T-helper 2 cell (primary cell): ENCODE results near the gene WDFY2.
"Not testable (repeated sequence)": the region's sequence is repeated elsewhere in the genome, so short reads cannot be mapped to it uniquely, and the experiment has no call there.

Source experiments
- DNase-seq, 5 experiments: peaks; one replicate each; pipeline versions ENCODE4 v3.0.0 to v3.0.0-alpha.2; 2012 to 2022

The WDFY2 gene

DNA sequence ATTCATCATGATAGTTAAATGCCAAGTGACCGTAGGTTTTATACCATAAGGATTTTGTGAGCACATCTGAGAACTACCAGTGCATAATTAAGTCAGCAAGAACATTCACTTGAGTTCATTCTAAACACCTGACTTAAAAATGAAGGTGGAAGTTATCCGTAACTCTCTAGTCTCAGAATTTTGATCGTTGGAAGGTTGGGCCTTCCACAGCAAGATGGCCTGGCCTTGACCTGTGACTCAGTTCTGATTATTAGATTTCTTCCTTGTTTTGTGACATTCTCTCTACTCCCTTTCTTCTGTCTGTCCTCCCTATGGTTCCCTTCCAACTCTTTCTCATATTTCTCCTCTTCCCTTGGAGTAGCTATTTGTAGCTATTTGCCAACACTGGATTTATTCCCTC lies 20.0 kb upstream of the WDFY2 start:
- DNase-seq: no peak

DNA sequence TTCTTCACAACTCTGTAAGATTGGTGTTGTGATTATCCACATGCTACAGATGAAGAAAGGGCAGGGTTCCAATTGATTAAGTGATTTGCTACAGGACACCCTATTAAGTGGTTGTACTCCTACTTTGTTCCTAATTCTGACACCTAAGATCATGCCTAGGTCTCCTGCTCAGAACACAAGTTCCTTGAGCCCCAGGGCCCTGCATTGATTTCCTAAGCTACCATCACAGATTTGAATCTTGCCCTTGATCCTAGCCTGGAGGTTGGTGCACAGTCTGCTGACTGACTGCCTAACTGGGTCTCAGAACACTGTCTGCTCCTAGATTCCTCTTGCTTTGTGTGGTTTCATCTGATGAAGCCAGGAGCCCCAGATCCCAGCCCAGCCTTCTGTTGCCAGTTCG lies 19.6 kb upstream of the WDFY2 start:
- no peak for DNase-seq

DNA sequence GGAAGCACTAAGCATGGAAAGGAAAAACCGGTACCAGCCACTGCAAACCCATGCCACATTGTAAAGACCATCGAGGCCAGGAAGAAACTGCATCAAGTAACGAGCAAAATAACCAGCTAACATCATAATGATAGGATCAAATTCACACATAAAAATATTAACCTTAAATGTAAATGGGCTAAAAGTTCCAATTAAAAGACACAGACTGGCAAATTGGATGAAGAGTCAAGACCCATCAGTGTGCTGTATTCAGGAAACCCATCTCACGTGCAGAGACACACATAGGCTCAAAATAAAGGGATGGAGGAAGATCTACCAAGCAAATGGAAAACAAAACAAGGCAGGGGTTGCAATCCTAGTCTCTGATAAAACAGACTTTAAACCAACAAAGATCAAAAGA lies 15.3 kb upstream of the WDFY2 start:
- not testable (repeated sequence) for DNase-seq

DNA sequence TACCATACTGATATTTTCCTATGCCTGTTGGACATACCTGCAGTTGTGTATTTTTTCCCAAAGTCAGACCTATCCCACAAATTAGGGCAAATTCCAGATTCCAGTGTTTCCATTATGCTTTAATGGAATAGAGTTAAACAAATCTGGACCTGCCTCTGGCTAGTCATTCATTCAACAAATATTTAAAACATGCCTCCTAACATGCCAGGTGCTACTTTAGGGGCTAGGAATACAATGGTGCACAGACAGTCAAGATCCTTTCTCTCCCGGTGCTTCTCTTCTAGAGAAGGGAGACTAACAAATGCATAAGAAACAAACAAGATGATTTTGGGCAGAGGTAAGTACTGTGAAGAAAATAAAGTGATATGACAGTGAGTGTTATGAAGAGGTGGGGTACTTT lies 7.5 kb upstream of the WDFY2 start:
- DNase-seq: no peak

DNA sequence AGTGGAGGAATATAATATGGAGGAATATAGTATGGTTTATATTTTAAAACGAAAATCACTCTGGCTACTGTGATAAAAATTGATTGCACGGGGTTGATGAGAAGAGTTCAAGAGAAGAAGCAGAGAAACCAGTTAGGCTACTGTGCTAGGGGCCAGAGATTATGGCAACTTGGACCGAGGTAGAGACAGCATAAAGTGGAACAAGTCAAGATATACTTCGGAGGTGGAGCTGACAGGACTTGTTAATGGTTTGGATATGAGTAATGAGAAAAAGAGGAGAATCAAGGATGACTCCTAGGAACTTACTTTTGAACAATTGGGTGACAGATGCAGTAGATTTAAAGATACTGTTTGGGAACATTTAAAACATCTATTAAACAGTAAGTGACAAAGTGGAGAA lies 6.6 kb upstream of the WDFY2 start:
- no peak for DNase-seq

DNA sequence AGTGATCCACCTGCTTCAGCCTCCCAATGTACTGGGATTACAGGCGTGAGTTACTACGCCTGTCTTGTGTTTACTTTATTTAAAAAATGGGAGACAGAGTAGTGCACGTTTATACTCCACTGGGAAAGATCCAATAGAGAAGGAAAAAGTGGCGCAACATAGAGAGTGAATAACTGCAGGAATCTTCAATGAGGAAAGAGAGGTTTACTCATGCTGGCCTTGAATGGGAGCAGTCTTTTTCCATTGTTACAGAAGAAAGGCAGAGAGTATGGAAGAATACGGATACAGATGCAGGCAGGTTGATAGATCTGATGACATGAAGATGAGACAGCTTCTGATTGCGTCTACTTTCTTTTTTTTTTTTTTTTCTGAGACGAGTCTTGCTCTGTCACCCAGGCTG lies 4.6 kb upstream of the WDFY2 start:
- DNase-seq: no peak

DNA sequence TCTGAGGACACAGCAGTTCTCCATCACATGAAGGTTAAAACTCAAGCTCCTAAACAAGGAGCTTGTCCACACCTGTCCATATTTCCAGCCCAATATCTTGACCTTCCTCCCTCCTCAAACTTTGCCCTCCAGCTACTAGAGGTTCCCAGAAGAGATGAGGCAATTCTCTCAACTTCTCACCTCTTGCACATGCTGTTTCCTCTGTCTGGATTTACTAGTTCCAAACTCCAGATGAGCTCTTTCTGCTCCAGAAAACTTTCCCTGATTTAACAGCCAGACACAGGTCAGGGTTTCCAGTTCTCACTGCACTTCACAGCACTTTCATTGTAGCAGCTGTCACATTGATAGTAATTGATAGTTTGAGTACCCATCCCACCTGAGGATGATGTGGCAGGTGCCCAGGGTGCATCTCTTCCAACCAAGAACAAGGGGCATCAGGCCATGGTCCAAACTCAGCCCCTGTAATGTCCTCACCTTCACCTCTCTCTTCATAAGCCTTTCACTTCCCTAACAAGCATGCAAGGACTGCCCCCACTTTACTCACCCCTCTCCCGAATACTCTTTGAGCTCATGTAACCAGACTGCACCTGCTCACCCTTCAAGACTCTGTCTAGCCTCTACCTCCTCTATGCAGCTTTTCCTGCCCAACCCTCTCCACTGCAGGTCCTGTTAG lies 3.0 kb upstream of the WDFY2 start:
- DNase-seq: no peak

DNA sequence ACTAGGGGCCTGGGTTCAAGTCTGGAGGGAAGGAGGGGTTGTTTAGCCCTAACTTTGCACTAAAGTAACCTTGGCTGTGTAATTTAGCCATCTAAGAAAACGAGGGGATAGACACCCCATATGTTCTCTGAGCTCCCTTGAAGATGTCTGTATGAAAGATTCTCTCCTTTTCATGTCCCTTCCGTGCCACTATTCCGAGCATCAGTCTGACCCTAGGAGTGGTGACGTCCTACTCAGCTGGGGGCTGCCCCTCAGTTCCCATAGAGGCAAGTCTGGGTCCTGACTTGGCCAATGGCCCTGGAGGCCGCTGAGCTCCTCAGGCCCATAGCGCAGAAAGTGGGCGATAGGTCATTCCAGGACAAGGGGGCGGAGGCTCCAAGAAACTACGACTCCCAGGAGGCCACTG lies 790 bp upstream of the WDFY2 start:
- DNase-seq: no peak

DNA sequence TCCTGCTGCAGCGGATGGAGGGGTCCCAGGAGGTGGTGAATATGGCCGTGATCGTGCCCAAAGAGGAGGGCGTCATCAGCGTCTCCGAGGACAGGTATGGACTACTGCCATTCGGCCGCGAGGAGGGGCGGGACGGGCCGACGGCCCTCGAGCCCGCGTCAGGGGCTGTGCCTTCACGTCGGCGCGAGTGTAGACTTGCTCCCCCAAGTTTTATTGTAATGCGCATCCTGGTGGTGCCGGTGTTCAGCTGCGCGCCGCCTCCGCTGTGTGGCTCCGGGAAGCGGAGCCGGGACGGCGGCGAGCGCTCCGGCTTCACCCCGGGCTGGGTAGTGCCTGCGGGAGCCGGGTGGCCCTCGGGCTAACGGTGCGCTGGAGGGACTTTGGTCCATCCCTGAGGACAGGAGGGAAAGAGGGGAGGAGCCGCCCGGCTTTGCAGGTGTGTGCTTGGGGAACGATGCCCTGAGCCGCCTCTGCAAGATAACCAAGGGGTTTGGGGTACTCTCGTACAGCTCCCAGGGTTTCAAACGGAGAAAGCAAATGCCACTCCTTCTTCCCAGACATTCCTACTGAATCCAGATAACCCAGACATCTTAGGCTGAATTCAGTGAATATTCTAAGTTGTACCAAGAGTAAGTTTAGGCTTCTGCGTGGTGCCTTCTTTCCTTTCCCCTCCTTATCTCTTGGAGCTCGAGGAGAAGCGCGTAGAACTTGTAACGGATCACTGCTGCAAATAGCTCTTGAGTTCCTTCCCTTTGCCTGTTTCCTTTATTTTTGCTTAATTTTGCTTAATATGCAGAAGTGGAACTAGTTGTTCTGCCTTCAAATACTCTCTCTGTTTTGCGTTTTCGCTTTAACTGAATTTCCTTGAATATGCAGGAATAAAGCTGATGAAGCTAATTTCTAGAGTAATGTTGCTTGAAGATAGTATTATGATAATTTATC lies 740 bp downstream of the WDFY2 start:
- peak; percentile 41 to 87 (median 69) for DNase-seq

DNA sequence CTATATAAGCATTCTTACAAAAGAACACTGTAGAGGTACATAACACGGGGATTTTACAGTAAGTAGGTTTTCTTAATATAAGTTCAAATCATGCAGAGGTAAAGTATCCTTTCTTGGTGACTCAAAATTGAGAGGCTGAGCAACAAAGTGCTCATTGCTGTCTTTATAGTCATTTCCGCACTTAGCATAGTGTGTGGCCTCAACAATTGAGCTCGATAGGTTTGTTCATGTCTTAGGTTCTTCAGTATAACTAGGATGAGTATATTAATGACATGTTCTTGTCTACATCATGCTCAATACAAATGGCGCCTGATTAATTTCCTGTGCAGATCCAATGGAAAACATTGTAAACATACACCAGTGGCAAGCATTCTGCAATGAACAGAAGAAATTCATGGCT lies 1.4 kb downstream of the WDFY2 start:
- peak in 1 of 5 experiments; percentile 64 for DNase-seq

DNA sequence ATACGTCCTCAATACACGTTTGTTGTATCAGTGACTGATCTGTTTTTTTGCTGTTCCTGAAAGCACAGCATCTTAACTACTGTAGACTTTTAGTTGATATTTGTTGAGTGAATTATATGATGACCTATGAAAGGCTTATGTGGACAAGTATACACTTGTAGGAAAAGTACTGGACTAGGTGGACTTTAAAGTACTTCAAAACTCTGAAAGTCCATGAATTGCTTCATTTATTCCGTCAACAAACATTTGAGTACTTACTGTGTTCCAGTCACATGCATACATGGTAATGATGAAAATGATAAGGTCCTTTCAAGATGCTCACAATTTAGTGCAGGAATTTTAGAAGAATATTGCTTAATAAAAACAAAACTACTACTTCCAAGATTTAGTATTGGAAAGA lies 3.1 kb downstream of the WDFY2 start:
- no peak for DNase-seq

DNA sequence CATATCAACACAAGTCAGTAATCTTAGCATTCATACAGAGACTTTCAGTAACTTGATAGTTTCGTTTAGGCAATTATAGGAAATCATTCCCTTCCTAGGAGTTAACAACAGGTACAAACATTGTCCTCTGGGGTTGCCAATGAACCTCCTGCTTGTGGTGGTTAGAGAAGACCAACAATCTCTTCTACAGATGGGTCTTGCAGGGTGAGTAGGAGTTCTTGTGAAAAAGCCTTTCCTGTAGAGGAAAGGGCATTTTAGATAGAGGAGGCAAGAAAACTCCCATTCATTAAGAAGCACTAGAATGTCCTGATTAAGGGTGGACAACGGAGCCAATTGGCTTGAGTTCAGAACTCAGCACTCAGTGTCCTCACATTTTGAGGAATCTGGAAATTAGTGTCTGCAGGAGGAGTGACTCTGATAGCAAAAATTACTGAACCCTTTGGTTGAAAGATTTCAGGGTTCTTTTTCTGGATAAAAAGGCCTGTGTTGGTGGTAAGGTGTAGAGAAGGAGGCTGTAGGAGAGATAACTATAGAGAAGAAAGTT lies 4.2 kb downstream of the WDFY2 start:
- DNase-seq: no peak

DNA sequence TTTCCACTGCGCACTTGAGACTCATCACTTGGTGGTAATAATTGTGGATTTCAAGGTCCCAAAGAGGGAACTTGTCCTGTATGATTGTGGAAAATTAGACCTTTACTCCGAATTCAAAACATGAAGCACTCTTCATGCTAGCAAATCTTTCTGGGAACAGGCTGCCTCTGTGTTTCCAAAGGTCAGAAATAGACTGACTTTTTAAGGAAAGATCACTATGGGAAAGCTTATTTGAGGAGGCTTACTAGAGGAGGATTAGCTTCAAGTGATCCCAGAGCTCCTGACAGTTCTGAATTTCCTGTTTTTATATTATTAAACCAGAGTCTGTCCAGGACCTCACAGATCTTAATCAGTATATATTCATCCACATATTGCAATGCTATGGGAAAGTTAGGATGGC lies 5.5 kb downstream of the WDFY2 start:
- no peak for DNase-seq

DNA sequence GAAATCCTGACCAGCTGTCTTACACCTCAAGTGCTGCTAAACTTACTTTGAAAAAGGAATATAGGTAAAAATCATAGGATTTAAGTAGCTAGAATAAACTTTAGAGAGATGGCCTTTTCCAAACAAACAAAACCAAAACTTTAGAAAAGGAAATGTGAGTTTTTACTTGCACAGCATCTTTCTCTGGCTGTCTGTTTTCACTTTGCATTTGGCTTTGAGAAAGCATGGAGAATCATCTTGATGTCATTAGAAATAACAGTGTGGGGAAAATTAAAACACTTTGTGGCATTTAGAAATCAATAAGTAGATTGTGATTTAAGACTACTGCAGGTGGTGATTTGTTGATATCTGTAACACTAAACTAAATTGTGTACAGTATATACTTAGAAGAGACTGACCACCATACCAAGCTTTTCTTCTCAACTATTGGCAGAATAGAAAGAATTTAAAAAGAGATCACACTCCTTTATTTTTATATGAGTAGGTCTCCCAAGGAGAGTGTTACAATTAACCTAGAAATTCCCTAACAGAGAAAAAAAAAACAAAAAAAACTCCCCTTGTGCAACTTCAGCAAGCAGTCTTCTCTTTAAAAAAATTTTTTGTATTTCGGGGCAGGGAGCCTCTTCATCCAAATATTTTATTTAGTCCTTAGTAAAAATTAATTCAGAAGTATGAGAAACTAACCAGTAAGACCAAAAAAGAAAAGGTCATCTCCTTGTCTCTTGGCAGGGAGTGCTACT lies 6.1 kb downstream of the WDFY2 start:
- no peak for DNase-seq

DNA sequence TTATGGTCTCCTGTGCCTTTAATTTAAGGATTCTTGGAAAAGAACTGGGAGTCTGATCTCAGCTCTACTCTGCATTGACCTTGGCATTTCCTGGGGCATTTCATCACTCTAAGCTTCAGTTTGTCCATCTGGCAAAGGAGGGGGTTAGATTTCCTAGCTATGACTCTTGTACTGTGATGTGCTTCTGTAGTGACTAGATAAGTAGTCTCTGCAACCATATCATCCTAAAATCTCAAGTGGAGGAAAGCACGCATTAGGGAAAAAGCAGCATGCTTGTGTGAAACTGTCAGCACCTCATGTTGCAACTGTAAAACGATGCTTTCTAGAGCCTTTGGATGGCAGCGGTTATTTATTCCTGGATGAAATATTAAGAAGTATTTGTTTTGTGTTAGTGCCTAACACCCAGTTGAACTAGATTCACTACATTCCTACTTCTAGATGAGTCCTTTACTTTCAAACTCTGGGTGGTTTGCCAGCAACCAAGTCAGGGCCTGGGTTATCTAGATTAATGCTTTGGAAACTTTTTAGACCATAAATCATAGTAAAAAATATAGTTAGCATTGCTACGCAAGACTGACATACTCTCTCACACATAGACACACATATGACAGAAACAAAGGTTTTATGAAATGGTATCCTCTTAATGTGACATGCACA lies 6.8 kb downstream of the WDFY2 start:
- DNase-seq: no peak

DNA sequence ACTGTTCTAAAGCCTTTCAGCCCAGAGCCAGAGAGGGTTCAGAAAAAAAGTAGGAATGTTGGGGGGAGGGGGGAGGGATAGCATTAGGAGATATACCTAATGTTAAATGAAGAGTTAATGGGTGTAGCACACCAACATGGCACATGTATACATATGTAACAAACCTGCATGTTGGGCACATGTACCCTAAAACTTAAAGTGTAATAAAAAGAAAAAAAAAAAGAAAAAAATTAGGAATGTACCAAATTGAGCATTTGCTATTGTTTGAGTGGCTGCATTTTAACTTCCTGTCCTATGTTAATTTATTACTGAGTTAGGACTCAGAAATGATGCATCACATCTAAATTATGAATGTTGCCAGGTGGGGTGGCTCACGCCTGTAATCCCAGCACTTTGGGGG lies 7.7 kb downstream of the WDFY2 start:
- DNase-seq: not testable (repeated sequence)

DNA sequence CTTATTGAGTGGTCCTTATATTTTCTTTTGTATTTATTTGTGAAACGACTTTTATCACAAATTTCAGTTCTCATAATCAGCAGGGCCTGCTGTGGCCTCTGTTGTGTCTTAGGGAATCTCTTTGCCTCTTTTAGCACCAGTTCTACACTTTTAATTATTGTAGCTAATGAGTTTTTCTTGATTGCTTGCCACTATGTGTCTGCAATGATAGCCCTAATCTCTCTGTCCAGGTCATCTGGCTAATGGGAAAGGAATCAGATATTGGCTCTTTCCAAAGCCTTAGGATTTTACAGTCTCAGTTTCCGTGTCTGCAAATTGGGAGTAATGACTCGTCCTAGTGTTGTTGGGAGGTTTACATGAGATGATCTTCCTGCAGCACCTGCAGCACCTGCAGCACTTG lies 10.2 kb downstream of the WDFY2 start:
- DNase-seq: no peak

DNA sequence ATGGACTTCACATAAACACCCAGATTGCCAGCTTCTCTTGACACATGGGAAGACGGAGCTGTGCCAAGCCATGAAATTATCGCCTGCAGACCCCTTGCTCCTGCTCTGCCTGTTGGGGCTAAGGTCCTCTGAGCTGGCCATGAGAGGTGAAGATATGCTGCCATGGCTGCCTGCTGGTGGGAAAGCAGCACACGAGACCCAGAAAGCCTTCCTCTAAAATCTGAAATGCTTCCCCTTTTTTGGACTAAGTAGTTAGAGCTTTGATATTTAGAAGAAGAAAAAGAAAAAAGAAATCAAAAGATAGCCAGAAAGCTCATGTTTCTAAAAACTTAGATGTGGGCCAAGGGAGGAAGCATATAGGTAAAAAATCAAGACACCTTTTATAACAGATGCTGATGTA lies 11.2 kb downstream of the WDFY2 start:
- DNase-seq: no peak

DNA sequence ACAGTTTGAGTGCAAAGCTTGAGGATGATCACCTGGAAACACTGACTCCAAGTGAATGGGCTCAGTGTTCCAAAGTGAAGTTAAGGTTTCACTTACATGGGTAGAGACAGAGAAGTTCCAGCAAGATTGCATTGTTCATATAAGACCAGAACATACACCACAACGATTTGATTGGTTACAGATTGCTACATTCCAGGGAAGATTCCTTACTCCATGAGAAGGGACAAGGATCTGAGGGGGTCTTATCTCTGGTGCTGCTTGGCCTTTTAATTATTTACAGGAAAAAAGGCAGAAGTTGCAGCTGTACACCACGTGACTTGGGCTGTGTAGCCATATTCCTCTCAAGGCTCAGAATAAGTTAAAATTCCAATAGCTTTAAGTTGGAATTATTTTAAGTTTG lies 12.3 kb downstream of the WDFY2 start:
- no peak for DNase-seq

DNA sequence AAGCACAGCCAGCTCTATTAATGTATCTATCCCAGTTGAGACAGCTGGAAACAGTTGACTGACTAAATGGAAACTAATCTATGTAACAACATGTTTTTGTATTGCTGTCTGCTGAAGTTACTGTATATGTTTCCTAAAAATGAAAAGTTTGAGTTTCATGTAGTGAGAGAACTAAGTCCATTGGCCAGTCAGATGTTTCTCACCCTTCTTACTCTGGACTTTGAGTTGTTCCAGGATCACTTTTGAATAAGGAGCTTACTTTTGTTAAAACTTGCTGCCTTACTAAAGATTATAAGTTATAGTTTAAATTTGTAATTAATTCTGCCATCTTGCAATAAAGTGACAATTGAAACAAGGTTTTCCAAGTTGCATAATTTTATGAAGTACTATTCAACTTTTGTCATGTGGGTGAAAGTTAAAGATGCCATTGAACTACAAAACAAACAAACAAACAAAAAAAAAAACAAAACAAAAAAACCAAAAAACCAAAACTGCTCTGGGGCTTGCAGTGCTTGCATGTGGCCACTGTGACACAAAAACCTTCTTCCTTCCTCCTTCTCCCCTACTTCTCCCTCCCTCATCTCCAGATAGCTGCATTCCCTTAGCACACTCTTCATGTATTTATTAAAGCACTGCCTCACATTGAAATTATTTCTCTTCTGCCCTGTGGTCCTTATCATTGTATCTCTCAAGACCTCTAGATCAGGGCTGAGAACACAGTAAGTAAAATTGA lies 15.3 kb downstream of the WDFY2 start:
- DNase-seq: no peak

DNA sequence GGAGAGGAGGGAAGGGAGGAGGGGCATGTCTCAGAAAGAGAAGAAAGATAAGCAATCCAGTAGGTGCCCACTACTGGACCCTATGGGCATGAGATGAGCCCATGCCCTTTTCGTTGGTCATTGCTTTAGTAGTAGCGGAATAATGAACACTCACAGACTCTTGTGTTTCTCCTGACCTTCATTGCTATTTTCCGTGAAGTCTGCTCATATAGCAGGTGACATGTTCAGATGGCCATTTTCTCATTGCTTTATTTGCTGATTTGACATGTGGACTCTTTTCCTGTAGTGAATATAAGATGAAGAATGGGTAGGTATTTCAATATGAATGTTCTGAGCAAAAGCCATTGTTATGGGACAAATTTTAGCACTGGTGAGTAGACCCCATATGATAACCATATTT lies 16.4 kb downstream of the WDFY2 start:
- no peak for DNase-seq
